Activated naive CD4-positive, alpha-beta T cell treated with anti-CD3 and anti-CD28 coated beads for 36 hours (primary cell): Measurements from ENCODE around the gene DNAJC8. TPM values are rescaled to one million over a fixed set of nuclear protein-coding genes. Genes with fewer than 3 reads are reported as not detected.

Experiments used
- CTCF ChIA-PET: fragments of 350-600 bp; sonication (Branson Sonifier 250); formaldehyde crosslinking; loops from one replicate; lab custom pipeline; 2021; ENCODE audit warnings: antibody characterized with exemption; lab: Charles Lee
- DNase-seq: peaks from one replicate; pipeline ENCODE4 v3.0.0-alpha.2; 2020
- H3K27ac Mint-ChIP-seq: one replicate; pipeline ENCODE4 v1.8.0; 2021; ENCODE audit warnings: mild to moderate bottlenecking, mixed read lengths
- H3K27me3 Mint-ChIP-seq: one replicate; pipeline ENCODE4 v1.8.0; 2021; ENCODE audit warnings: low read depth, mixed read lengths
- H3K36me3 Mint-ChIP-seq: one replicate; pipeline ENCODE4 v1.8.0; 2021; ENCODE audit warnings: low read depth, mixed read lengths
- H3K4me1 Mint-ChIP-seq: one replicate; pipeline ENCODE4 v1.8.0; 2021; ENCODE audit warnings: low read depth, mixed read lengths
- H3K4me3 Mint-ChIP-seq: one replicate; pipeline ENCODE4 v1.8.0; 2021; ENCODE audit warnings: mild to moderate bottlenecking, moderate library complexity, mixed read lengths
- H3K9me3 Mint-ChIP-seq: one replicate; pipeline ENCODE4 v1.8.0; 2021; ENCODE audit warnings: mixed read lengths
- intact Hi-C: fragments of 100-400 bp; cut with micrococcal nuclease; formaldehyde crosslinking; loops from one replicate; pipeline ENCODE4 v1.15.1; 2023
- total RNA-seq, 2 experiments: library from RNA; stranded (reverse); gene quantifications; one replicate each; pipeline ENCODE4 v1.2.3, GENCODE V29; 2021

Gene DNAJC8
- total RNA-seq, 2 experiments from 2014 or later = 113 to 115 TPM

DNA sequence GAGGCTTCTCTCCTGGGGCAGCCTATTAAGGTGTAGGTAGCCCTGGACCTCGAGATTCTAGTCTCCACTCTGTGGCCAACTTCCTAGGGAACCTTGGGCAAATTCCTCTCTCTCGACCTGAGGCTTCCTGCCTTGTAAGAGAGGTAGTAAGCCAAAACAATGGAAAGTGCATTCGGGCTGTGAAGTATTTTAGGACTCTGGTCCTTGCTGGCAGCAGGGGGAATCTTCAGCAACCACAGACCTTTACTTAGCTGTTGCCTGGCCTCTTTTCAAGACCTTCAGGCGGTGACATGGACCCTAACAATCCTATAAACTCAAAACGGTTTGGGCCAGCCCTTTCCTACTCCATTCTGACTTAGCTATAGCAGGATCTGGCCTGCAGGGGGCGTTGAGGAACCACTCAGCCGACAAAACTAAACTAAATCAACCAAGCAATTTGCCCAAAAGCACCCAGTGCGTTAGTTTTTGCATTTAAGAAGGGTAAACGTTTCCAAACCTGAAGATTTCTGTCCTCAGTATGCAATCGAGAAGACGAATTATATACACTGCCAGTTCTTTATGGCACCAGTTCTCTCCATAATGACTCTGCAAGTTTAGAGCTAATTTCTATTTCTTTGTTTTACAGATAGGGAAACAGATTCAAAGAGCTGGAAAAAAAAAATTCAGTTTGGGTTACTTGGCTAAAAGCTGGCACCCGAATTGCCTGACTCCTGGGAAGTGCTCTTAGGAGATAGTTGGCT lies 15.6 kb upstream of the DNAJC8 start:
- H3K9me3 Mint-ChIP-seq = no peaks in the 10 kb centered on the region
- peak overlapping the region; percentile 56 for H3K4me3 Mint-ChIP-seq
- CTCF ChIA-PET = interaction anchor here (0.6 to 2.8 kb wide), 39 partner anchors 8 to 629 kb away, joined by 3 to 50 read pairs (median 4); partner anchors contain the start of genes ATP5IF1, EYA3, MED18 and SESN2
- peaks cover 52% of the 10 kb centered on the region for H3K4me1 Mint-ChIP-seq
- H3K36me3 Mint-ChIP-seq = no peaks in the 10 kb centered on the region
- intact Hi-C loops = loop anchor here (1.0 to 5.0 kb wide), 10 partner anchors 11 to 639 kb away; partner anchors contain the start of genes GMEB1, MED18, SESN2 and YTHDF2
- peak; percentile 93 for DNase-seq
- peak overlapping the region; percentile 97 for H3K27ac Mint-ChIP-seq
- H3K27me3 Mint-ChIP-seq = no peaks in the 10 kb centered on the region

DNA sequence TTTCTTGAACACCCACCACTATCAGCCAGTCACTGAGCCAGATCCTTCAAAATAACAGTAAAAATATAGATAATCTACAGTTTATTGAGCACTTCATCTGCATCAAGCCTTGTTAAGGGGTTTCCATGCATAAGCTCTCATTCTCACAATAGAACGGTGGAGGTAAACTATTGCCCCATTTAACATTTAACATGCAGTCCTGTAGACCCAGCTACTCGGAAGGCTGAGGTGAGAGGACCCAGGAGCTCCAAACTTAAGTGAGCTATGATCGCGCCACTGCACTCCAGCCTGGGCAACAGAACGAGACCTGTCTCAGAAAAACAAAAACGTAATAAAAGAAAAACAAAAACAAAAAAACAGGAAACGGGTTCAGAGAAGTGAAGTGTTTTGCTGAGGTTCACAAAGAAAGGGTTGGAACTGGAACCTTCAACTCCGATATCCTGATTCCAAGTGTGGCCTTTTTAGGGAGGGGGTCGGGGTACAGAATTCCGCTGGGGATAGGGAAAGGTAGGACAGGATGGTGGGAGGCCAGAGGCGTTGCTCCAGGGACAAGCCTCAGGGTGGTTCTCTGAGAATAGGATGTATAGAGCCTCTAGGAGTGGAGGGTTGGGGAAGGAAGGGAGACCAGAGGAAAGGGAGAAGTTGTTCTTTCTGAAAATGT lies 14.9 kb upstream of the DNAJC8 start:
- CTCF ChIA-PET = interaction anchor here (0.6 to 2.8 kb wide), 22 partner anchors 8 to 630 kb away, joined by 3 to 50 read pairs (median 5); partner anchors contain the start of genes ATP5IF1, EYA3, MED18 and SESN2
- intact Hi-C loops = loop anchor here (1.0 to 5.0 kb wide), 13 partner anchors 79 to 640 kb away; partner anchors contain the start of genes GMEB1, MED18, RNU11 and YTHDF2
- Mint-ChIP-seq H3K27me3 (no peaks in the 10 kb centered on the region), H3K9me3 (no peaks in the 10 kb centered on the region), H3K4me3 (peak overlapping the region; percentile 83), H3K4me1 (peaks cover 57% of the 10 kb centered on the region), H3K36me3 (no peaks in the 10 kb centered on the region), H3K27ac (peak overlapping the region; percentile 97)
- DNase-seq = no peak

DNA sequence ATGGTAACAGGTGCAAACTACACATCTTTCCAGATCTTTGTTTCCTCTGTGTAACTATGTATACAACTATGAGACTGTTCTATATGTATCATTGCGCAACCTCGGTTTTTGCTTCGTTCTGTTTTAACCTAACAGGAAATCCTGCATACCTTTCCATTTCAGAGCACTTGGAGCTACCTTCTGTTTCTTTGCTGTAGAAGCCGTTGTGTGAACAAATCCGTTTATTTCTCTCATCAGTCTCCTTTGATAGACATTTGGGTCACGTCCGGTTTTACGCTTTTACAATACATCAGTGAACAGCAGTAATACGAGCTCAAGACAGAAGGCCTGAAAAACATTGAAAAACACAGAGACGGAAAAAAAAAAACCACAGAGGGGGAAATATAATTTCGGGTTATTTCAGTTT lies 13.6 kb upstream of the DNAJC8 start:
- H3K27me3 Mint-ChIP-seq = no peaks in the 10 kb centered on the region
- peak; percentile 73 for DNase-seq
- peak overlapping the region; percentile 83 for H3K4me3 Mint-ChIP-seq
- no peaks in the 10 kb centered on the region for H3K9me3 Mint-ChIP-seq
- H3K4me1 Mint-ChIP-seq = peaks cover 58% of the 10 kb centered on the region
- CTCF ChIA-PET = interaction anchor here (0.9 to 1.3 kb wide), 3 partner anchors 9 to 113 kb away, joined by 3 to 7 read pairs (median 4); no protein-coding TSS in a partner anchor
- H3K27ac Mint-ChIP-seq = peak overlapping the region; percentile 97
- intact Hi-C loops = loop anchor here (1.0 to 5.0 kb wide), 7 partner anchors 10 to 641 kb away; partner anchors contain the start of genes ATP5IF1, GMEB1, RNU11 and YTHDF2
- no peaks in the 10 kb centered on the region for H3K36me3 Mint-ChIP-seq

DNA sequence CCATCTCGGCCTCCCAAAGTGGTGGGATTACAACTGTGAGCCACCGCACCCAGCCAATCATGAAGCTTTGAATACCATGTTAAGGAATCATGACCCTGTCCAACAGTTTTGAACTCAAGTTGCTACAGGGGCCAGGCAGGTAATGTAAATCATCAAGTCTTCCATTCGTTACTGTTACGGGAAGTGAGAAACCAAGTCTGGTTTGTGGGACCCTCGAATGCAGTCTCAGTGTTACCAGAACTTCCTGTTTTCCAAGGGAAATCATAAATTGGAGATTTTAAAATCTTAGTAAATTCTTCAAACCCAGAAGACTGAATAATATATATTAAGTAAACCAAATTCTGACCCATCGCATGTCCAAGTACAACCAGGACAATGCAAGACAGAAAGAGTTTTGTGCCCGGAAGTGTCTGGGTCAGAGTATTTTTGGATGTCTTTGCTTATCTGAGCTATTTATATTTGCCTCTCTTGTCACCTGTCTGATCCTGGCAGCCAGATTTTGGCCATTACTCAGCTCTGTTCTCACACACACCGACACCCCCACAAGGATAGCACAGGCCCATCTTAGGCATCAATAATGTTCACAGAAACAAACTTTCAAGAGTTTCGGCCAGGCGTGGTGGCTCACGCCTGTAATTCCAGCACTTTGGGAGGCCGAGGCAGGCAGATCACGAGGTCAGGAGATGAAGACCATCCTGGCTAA lies 11.9 kb upstream of the DNAJC8 start:
- H3K9me3 Mint-ChIP-seq = no peaks in the 10 kb centered on the region
- H3K4me3 Mint-ChIP-seq = peak overlapping the region; percentile 20
- CTCF ChIA-PET = interaction anchor here (0.6 to 2.1 kb wide), 3 partner anchors 115 to 155 kb away, joined by 4 to 6 read pairs (median 4); no protein-coding TSS in a partner anchor
- no peaks in the 10 kb centered on the region for H3K27me3 Mint-ChIP-seq
- H3K4me1 Mint-ChIP-seq = peaks cover 54% of the 10 kb centered on the region
- peak overlapping the region; percentile 92 for H3K27ac Mint-ChIP-seq
- no peak for DNase-seq
- no peaks in the 10 kb centered on the region for H3K36me3 Mint-ChIP-seq
- intact Hi-C loops = loop anchor here (5.0 kb wide), 4 partner anchors 338 to 643 kb away; partner anchors contain the start of genes GMEB1 and YTHDF2

DNA sequence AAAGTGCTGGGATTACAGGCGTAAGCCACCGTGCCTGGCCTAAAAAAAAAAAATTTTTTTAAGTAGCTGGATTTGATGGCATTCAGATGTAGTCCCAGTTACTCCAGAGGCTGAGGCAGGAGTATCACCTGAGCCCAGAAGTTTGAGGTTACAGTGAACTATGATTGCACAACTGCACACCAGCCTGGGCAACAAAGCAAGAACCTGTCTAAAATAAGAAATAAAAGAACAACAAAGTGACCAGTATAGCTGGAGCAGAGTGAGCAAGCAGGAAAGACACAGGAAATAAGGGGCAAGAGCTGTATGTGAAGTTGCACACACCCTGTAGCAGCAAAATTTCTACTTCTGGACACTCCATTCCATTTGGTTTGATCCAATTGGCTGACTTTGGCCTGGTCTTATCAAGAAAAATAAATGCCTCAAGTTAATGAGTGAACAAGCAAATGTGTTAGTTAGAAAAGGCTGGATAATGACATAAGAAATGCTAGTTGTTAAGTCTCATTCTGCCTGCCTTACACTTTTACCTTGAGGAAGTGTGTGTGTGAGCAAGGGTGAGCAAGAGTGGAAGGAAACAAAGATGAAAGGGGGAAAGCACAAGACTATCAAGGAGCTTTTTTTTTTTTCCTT lies 11.0 kb upstream of the DNAJC8 start:
- no peaks in the 10 kb centered on the region for H3K36me3 Mint-ChIP-seq
- DNase-seq = no peak
- peak overlapping the region; percentile 92 for H3K27ac Mint-ChIP-seq
- H3K4me1 Mint-ChIP-seq = peaks cover 45% of the 10 kb centered on the region
- intact Hi-C loops = no loop called here
- H3K27me3 Mint-ChIP-seq = no peaks in the 10 kb centered on the region
- H3K9me3 Mint-ChIP-seq = no peaks in the 10 kb centered on the region
- CTCF ChIA-PET = interaction anchor here (0.6 to 2.1 kb wide), 3 partner anchors 116 to 154 kb away, joined by 4 to 6 read pairs (median 4); no protein-coding TSS in a partner anchor
- H3K4me3 Mint-ChIP-seq = peak overlapping the region; percentile 20

DNA sequence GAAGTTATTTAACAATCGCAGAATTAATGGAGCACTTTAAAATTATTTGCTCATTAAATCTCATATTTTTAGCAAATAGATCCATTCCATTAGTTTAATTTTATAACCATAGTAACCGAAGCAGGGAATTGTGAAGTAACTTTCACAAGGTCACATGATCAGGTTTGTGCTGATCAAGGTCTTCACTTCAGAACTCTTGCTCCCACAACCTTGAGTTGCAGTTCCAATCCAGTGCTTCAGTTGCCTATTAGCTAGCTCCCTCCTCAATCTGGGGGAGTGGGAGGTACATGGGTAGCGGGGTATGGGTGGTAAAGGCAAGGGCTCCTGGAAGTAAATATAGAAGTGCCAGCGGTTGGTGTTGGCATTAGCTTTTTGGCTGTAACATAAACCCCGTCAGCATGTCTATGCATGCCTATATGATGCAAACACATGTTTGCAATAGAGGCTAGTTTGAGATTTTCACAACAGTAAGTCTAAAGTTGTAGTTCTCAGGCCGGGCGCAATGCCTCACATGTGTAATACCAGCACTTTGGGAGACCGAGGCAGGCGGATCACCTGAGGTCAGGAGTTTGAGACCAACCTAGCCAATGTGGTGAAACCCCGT lies 8.9 kb upstream of the DNAJC8 start:
- H3K4me1 Mint-ChIP-seq = peaks cover 30% of the 10 kb centered on the region
- no peak for DNase-seq
- H3K9me3 Mint-ChIP-seq = no peaks in the 10 kb centered on the region
- H3K36me3 Mint-ChIP-seq = no peaks in the 10 kb centered on the region
- no peak overlapping the region for H3K27ac Mint-ChIP-seq
- CTCF ChIA-PET = no interaction called here
- intact Hi-C loops = no loop called here
- no peak overlapping the region for H3K4me3 Mint-ChIP-seq
- no peaks in the 10 kb centered on the region for H3K27me3 Mint-ChIP-seq

DNA sequence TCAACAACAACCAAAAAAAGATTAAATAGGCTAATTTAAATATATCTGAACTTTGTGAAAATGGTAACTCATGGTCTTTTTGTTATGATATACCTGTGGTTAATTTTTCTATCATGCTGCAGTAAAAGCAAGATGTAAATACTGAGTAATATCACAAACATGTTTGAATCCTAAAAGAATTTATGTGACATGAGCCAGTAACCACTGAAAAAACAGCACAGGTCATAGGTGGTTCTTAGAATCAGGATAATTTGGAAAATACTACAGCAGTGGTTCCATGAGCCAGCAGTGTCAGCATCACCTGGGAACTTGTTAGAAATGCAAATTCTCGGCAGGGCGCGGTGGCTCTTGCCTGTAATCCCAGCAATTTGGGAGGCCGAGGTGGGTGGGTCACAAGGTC lies 7.2 kb upstream of the DNAJC8 start:
- peaks cover 25% of the 10 kb centered on the region for H3K4me1 Mint-ChIP-seq

DNA sequence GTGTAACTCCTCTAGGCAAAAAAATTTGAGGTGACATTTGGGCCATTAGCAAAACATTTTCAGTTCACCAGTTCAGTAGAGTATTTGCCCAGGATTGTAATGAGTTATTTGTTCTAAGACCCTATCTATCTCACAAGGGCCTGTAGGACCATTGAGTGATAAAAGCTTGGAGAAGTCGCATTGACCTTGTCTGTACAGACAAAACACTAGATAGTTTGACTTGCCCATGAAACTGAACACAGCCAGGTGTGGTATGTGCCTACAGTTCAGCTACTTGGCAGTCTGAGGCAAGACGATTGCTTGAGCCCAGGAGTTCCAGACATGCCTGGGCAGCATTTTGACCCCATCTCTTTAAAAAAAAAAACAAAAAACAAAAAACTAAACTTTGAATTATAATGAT lies 6.2 kb upstream of the DNAJC8 start:
- Mint-ChIP-seq H3K4me3 (no peak overlapping the region), H3K27me3 (no peaks in the 10 kb centered on the region), H3K36me3 (no peaks in the 10 kb centered on the region), H3K27ac (peak overlapping the region; percentile 50), H3K9me3 (no peaks in the 10 kb centered on the region), H3K4me1 (peaks cover 15% of the 10 kb centered on the region)
- DNase-seq = no peak
- intact Hi-C loops = no loop called here
- CTCF ChIA-PET = no interaction called here

More for the DNA sequence above, 7.2 kb upstream of the DNAJC8 start:
- Mint-ChIP-seq H3K27me3 (no peaks in the 10 kb centered on the region), H3K36me3 (no peaks in the 10 kb centered on the region), H3K9me3 (no peaks in the 10 kb centered on the region), H3K4me3 (no peak overlapping the region), H3K27ac (no peak overlapping the region)
- CTCF ChIA-PET = interaction anchor here (0.6 kb wide), 1 partner anchor 114 kb away, joined by 3 read pairs; no protein-coding TSS in a partner anchor
- DNase-seq = no peak
- intact Hi-C loops = no loop called here

DNA sequence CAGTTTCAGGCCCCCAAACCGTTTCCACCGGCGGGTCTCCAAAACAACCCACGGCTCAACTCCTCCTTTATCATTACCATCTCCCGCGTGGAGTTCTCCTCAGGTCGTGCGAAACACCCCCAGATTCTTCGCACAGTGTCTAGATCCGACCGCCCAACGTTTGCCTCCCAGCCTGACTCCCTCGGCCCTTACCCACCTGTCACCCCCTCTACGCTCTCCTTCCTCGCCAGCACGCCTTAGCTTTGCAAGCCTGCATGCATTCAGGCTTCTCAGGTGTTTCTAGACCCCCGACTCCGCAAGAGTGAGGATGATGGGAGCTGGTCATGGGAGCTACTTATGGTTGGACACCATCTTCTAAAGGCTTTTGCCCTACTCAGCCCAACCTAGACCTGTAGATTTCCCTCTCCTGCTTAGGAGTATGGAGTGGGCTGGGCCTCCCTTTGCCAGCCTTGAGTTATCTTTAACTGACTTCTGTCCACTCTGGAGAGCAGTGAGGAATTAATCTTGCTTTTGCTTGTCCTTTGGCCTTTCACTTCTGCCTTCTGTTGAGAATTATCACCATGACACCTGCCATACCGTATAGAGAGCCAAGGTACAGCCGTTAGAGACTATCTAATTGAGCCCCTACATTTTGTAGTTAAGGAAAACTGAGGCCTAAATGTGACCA lies 4.0 kb upstream of the DNAJC8 start:
- intact Hi-C loops = loop anchor here (1.0 kb wide), 1 partner anchor 10 kb away; no protein-coding TSS in a partner anchor
- no peak overlapping the region for H3K4me3 Mint-ChIP-seq
- H3K4me1 Mint-ChIP-seq = peaks cover 21% of the 10 kb centered on the region
- H3K36me3 Mint-ChIP-seq = peaks cover 3% of the 10 kb centered on the region
- DNase-seq = no peak
- H3K9me3 Mint-ChIP-seq = no peaks in the 10 kb centered on the region
- CTCF ChIA-PET = interaction anchor here (1.2 to 3.9 kb wide), 3 partner anchors 10 to 27 kb away, joined by 3 to 27 read pairs (median 3); no protein-coding TSS in a partner anchor
- H3K27ac Mint-ChIP-seq = no peak overlapping the region
- H3K27me3 Mint-ChIP-seq = no peaks in the 10 kb centered on the region

DNA sequence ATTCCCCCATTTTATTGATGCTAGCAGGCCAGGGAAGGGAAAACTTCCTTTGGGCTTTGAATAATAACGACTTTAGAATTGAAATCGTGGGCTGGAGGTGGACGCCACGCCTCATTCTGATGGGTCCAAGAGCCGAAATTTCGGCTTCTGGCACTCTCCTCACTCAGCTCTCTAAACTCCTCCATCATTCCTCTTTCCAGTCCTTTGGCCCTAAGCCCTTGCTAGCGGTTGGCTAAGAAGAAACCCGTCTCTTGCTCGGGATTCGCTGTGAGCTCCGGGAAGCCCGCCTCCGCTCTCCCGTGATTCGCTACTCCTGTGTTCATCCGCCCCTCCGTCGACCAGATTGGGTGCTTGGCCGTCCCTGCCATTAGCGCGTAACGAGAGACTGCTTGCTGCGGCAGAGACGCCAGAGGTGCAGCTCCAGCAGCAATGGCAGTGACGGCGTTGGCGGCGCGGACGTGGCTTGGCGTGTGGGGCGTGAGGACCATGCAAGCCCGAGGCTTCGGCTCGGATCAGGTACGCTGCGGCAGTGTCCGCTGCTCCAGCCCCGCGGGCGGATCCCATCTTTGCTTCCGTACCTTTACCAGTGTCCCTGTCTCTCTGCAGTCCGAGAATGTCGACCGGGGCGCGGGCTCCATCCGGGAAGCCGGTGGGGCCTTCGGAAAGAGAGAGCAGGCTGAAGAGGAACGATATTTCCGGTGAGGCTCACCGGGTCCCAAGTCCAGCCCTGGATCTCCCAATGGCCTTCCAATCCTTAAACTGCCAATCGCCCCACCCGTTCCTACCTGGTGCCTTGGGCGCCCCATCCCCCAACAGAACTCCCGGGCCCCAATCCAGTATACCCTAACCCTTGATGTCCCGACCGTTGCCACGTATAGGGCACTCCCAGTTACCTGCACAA lies 3.2 kb upstream of the DNAJC8 start, which contains the start of gene ATP5IF1:
Gene ATP5IF1, plus strand, starts transcription at position 370 of the 901 bp plus-strand sequence. Its CDS starts 60 bp downstream, at position 430.
- H3K4me1 Mint-ChIP-seq = peaks cover 23% of the 10 kb centered on the region
- no peak within 1 kb of the TSS for H3K27ac Mint-ChIP-seq
- H3K4me3 Mint-ChIP-seq = no peak within 1 kb of the TSS
- intact Hi-C loops = loop anchor here (1.0 kb wide), 1 partner anchor 10 kb away; no protein-coding TSS in a partner anchor
- peaks cover 3% of the 10 kb centered on the region for H3K36me3 Mint-ChIP-seq
- CTCF ChIA-PET = interaction anchor here (0.6 to 3.9 kb wide), 2 partner anchors 13 to 303 kb away, joined by 3 to 27 read pairs; no protein-coding TSS in a partner anchor
- peak; percentile 98 for DNase-seq
- no peaks in the 10 kb centered on the region for H3K27me3 Mint-ChIP-seq
- no peaks in the 10 kb centered on the region for H3K9me3 Mint-ChIP-seq
